HG03097 (cell line): ENCODE measurements around the gene ENPP7.
"Not testable (repeated sequence)": the region's sequence is repeated elsewhere in the genome, so short reads cannot be mapped to it uniquely, and the experiment has no call there.

Experiments
- ATAC-seq: cut with Tn5 transposase; IDR thresholded peaks from one replicate; pipeline ENCODE4 v1.9.1; 2021; ENCODE audit not compliant: unreplicated experiment, low FRiP score

ENPP7 gene

DNA sequence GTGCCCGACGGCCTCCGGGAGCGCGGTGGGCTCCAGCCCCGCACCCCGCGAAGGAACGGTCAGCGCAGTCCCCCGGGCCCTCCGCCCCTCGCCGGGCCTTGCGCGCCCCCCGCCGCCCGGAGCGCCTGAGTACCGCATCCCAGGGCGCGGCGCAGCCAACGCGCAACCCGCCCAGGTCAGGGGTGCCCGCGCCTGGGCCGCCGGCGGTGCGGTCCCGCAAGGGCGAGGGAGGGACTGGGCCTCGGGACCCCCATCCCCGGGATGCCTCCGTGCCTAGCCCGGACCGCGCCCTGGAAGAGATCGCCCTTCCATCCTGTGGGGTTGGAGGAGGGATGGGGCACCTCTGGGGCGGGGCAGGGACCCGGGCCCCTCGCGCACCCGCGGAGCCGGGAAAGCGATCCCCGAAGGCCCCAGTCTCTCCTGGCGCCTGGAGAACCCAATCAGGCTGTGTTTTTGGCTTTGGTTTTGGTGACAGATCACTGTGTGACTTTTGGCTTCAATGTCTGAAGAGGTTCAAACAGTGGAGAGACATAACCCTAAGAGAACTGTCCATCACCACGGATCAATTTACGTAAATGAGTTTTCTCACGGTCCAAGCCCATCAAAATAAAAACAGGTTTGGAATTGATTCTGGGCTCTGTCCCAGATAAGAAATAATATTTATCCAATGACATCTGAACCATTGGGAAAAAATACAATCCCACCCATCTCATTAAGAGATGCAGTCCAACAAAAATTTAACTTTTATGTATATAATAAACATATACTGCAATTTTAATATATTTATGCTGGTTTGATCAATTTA lies 17.8 kb downstream of the ENPP7 start:
- no peak for ATAC-seq

DNA sequence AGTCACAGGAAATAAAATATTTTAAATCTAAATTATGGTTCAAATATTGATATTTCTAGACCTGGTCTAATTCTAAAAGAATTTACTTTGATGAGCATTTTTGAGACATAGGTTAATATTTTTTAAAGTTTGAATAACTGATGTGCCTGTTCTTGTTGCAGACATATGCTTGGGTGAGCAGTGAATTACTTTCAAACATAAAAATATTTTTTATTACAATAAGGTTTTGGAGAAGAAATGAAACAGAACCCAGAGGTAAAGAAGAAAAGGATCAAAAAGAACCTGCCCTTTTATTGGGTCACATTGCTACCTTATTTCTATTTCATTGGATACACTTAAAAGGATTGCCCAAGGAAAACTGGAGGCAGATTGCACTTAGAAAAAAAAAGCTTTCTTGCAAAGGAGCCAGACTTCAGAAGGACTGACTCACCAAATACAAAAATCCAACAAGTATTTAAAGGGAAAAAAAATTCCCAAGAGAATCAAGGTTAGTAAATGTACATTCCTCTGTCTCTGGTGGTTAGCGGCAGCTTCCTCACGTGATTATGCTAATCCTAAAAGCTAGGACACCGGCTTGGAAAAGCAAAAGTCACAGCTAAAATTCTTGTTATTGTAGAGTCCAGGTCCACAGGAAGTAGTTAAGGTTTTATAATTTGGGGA lies 18.5 kb downstream of the ENPP7 start:
- ATAC-seq, result no peak

DNA sequence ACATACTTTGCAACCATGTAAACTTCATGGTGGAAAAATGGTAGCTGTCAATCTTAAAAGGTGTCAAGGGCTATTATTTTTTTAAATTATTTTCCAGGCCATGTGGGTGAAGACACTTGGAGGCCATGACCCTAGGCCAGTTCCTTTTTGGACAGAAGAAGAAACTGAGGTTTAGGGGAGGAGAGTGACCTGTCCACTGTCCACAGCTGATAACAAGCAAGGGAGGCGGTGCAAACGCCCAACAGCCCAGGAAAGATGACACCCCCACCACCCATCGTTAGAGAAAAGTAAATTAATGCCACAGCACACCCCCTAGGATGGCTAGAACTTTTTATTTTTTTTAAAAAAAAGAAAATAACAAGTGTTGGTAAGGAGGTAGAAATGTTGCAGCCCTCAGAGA lies 19.2 kb downstream of the ENPP7 start:
- no peak for ATAC-seq

DNA sequence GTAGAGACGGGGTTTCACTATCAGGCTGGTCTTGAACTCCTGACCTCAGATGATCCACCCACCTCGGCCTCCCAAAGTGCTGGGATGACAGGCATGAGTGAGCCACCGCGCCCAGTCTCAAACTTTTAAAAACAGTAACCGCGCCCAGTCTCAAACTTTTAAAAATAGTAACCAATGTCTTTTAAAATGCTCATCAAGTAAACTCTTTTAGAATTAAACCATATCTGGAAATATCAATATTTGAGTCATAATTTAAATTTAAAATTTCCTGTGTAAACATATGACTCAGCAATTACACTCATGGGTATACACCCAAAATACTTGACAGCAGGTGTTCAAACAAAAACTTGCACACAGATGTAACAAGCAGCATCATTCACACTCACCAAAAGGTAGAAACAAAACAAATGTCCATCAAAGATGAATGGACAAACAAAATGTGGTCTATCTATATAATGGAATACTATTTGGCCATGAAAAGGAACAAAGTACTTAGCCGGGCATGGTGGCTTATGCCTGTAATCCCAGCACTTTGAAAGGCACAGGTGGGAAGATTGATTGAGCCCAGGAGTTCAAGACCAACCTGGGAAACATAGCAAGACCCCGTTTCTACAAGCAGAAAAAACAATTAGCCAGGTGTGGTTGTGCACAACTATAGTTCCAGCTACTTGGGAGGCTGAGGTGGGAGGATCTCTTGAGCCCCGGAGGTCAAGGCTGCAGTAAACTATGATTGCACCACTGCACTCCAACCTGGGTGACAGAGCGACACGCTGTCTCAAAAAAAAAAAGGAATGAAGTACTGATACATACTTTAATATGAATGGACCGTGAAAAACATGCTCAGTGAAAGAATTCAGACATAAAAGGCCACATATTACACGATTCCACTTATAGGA lies 20.2 kb downstream of the ENPP7 start:
- no peak for ATAC-seq

DNA sequence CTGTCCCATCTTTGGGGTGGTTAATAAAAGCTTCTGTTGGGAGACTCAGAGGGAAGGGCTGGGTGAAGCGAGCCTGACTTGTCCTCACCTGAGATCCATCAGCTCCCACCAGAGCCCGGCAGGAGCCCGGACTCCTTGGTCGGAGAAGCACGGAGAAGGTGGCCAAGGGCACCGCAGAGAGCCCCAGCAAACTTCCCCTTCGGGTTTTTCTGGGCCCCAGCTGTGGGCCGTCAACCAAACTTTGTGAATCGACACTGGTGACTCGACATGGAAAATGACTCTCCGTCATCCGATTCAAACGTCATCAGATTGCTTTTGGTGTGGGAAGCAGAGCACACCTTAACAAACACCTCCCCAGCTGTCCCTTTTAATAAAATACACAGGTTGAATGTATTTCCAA lies 21.4 kb downstream of the ENPP7 start:
- no peak for ATAC-seq

DNA sequence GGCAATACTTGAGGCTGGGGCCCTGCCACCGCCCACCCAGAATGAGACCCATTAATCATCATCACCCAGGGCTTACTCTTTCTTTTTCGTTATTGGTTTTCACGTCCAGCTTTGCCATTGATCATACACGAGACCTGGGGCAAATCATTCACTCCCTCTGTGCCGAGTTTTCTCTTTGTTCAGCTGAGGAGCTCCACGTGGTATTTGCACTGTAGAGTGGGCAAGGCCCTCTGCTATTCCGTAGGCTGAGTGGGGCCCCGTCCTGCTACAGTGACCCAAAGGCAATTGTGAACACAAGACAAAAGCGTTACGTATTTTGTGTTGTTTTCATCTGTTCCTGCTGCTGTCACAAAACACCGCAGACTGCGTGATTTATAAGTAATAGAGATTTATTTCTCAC lies 23.6 kb downstream of the ENPP7 start:
- ATAC-seq, result no peak

DNA sequence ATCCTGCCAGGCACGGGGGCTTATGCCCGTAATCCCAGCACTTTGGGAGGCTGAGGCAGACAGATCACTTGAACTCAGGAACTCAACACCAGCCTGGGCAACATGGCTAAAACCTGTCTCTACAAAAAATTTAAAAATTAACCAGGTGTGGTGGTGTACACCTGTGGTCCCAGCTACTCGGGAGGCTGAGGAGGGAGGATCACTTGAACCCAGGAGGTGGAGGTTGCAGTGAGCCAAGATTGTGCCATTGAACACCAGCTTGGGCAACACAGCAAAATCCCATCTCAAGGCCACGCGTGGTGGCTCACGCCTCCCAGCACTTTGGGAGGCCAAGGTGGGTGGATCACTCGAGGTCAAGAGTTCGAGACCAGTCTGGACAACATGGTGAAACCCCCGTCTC lies 24.2 kb downstream of the ENPP7 start:
- not testable (repeated sequence) for ATAC-seq

DNA sequence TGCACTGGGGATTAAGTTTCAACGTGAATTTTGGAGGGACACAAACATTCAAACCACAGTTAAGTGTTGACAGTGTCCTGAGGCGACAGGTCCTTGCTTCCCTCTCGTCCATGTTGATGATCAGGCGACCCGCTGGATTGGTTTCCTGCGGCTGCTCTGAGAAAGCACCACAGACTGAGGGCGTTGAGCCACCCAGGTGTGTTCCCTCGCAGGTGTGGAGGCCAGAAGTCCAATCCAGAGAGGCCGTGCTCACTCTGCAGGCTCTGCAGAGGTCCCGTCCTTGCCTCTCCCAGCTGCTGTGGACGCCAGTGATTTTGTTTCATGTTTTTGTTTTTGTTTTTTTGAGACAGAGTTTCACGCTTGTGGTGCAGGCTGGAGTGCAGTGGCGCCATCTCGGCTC lies 24.8 kb downstream of the ENPP7 start:
- no peak for ATAC-seq

DNA sequence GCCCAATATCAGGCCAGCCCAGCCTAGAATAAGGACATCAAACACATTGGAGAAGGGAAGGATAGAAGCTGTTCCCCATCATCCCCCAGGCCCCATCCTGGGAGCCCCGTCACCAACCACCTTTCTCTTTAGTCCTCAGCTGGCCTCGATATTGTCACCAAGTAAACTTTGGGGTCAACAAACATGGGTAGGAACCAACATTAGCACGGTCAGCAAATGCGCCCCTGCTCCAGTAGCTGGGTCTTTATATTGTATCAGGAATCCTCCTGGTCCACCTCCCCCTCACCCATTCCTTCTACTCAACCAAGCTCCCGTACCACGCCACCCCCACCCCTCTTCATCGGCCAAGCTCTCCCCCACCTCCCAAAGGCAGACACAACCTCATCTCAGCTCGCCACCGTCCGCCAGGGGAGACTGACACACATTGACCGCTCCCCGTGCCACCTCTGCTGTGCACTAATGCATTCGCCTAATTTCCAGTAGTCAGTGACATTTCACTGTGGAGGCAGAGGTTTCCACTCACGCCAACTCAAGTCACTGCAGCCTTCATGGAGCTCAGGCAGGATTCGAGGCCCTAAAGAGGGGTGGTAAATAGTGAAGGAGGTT lies 26.5 kb downstream of the ENPP7 start:
- no peak for ATAC-seq

DNA sequence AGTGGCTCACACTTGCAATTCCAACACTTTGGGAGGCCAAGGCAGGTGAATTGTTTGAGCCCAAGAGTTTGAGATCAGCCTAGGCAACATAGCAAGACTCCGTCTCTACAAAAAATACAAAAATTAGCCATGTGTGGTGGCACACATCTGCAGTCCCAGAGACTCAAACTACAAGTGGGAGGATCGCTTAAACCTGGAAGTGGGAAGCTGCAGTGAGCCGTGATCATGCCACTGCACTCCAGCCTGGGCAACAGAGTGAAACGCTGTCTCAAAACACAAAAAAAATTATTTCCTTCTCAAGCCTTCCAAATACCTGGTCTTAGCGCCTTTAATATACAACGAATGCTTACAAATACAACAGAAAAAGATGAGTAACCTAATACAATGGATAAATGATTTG lies 27.5 kb downstream of the ENPP7 start:
- no peak for ATAC-seq

DNA sequence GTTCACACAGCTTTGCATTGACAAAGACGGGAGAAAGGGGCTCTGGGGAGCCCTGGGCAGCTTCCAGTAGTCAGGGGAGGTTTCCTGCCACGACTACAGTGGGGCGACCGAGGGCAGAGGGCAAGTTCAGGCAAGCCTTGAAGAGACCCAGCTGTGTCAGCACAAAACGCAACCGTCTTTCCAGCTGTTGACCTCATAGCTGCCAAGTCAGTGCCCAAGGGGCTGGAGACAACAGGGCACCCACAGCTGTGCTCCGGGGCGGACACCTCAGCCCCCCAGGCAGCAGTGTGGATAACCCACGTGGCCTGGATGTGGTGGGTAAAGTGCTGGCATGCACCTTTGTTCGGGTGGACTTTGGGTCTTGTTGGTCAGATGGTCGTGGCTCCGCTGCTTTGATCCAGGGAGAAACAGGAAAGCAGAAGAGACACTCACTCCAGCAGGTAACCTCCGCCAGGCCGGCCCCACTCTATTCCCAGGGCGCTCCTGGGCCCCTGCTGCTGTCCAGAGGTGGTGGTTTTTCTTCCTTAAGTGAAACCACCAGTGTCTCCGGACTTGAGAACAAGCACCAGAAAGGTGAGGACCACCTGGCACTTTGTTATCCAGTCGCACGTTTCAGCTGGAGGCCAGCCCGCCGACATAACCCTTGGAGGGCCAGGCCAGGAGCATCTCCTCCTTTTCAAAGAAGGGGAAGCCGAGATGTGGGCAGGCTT lies 29.6 kb downstream of the ENPP7 start:
- no peak for ATAC-seq

DNA sequence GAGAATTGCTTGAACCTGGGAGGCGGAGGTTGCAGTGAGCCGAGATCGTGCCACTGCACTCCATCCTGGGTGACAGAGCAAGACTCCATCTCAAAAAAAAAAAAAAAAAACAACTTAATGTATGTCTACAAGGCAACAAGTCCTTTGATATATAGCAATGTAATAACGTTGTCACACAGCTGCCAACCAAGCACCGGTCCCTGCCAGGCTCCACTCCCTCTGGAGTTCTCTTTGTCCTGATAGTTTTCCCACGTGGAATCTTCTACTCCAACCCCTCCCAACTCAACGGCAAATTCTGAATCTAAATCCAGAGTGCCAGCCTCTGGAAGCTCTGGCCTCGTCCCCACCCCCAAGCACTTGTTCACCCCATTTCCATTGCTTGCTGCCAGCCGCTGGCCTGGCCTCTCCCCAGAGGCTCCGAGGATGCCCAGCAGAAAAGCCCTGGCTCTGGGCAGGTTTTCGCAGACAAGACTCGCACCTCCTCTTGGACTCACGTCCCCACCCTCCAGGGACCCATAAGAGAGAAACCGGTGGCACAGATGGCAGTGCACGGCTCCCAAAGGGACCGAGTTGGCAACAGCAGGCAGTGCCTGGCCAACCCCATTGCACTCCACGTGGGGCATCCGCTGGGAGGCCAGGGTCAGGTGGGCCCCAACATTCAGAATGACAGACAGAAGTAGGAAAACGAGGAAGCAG lies 31.3 kb downstream of the ENPP7 start:
- ATAC-seq, result no peak

DNA sequence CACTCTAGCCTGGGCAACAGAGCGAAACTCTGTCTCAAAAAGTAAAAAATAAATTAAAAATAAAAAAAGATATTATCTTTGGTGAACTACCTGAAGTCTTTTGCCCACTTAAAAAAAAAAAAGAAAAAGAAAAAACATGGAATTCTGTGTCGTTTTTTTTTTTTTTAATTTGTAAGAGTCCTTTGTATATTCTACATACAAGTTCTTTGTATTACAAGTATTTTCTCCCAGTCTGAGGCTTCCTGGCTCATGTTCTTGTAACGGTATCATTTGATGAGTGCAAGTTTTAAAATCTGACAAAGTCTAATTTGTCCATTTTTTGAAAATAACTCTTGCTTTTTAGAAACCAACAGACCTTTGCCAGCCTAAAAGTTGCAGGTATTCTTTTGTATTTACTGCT lies 35.0 kb downstream of the ENPP7 start:
- no peak for ATAC-seq

DNA sequence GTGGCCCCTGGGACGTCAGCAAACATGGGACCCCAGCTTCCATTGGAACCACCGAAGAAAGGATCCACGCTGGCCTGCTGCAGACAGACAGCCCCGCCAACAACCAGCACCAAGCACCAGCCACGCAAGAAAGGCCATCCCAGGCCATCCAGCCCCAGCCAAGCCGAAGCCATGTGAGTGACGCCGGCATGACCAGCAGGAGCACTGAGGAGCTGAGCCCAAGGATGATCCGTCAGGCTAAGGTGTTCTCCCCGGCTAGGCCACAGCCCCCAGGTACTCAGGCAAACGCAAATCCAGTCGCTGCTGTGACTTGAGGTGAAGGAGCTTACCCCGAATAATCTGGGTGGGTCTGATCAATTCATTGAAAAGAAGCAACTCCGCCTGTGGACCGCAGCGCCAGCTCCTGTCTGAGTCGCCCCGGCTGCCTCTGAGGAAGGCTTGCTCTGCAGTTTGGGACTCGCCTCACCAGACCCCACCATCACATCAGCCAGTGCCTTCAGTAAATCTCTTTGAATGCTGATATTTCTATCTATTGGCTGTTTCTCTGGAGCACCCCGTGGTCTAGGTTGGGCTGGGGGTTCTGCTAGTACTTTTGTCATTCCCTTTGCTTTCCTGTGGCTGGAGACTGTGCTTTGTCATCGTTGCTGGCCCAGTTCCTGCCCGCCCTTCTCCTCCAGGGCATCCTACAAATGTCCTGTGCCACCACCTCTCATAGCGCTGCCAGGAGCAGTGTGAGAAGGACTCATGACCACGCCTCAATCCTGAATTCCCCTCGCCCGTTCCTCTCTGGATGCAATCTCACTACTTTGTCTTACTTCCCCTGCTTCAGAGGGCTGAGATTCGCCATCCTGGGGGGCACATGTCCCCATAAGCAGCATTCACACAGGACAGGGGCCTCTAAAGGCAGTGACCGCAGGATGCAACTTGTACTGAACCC lies 39.1 kb downstream of the ENPP7 start:
- no peak for ATAC-seq

DNA sequence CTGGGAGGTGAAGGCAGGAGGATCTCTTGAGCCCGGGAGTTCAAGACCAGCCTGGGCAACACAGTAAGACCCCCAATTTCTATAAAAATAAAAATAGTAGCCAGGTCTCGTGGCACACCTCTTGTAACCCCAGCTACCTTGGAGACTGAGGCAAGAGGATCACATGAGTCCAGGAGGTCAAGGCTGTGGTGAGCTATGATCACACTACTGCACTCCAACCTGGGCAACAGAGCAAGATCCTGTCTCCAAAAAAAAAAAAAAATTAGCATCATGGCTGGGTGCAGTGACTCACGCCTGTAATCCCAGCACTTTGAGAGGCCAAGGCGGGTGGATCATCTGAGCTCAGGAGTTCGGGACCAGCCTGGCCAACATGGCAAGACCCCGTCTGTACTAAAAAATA lies 40.5 kb downstream of the ENPP7 start:
- ATAC-seq, result no peak

DNA sequence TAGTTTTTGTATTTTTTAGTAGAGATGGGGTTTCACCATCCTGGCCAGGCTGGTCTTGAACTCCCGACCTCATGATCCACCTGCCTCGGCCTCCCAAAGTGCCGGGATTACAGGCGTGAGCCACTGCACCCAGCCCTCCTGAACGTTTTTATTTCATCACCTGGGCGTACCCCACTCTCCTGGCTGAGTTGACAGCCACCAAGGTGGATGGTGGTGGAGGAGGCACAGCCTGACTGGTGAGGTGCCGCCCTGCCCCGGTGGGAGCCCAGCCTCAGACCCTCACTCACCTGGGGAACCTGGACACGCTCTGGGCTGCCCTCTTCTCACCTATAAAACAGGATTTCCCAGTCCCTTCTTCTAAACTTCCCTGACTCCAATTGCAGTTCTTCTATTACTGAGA lies 42.0 kb downstream of the ENPP7 start:
- ATAC-seq, result not testable (repeated sequence)

DNA sequence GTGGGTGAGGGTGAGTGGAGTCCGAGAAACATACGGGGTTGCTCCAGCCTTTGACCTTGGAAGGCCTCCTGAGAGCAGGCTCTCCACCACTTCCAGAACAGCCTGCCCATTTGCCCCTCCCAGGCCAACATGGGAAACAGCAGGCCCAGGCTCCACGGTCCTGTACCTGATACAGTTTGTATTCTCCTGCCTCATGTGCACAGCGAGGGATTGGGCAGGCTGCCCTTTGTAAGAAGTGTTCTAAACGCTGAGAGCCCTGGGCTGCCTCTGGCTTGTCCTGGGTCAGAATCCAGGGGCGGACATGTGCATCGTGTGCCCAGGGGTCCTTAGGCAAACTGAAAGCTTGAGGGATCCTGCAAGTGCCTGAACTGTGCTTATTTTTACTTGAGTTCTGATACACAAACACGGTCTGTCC lies 43.8 kb downstream of the ENPP7 start:
- no peak for ATAC-seq

DNA sequence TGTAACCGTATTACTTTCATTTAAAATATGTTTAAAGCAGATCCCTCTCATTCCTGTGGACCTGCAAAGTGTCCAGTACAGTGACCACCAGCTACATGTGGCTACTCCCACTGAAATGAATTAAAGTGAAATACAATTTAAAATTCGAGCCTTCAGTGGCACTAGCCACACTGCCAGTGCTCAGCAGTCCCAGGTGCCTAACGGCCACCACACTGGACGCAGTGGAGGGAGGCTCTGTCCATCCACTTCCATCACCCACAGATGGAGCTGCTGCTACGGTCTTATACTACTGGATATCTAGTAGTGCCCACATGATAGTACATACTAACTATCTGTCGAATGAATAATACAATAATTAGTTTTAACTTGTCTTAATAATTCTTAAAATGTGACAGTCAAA lies 44.9 kb downstream of the ENPP7 start:
- ATAC-seq, result no peak
